Common myeloid progenitor, CD34-positive (primary cell): ENCODE measurements around the gene CACNG4.
"Not testable (repeated sequence)": the region's sequence is repeated elsewhere in the genome, so short reads cannot be mapped to it uniquely, and the experiment has no call there.

ENCODE experiments used
- CTCF ChIA-PET: fragments of 350-600 bp; sonication (Branson Sonifier 250); formaldehyde crosslinking; loops from one replicate; lab custom pipeline; 2021; ENCODE audit warnings: antibody characterized with exemption; lab: Charles Lee
- POLR2A ChIA-PET: fragments of 350-600 bp; sonication (Branson Sonifier 250); formaldehyde crosslinking; loops from one replicate; lab custom pipeline; 2021; ENCODE audit warnings: antibody characterized with exemption; lab: Charles Lee
- DNase-seq, 3 donors: peaks; one replicate each; pipeline versions ENCODE4 v3.0.0 to v3.0.0-alpha.2; 2013
- H3K27ac ChIP-seq, 2 experiments: 1 replicate in 1 of 2; 2 replicates in 1 of 2; pipeline ENCODE4 v1.7.0; 2013; ENCODE audit warnings: inconsistent platforms in 2 of 2, low read length in 2 of 2, mild to moderate bottlenecking in 2 of 2, low read depth in 1 of 2, moderate library complexity in 1 of 2; ENCODE audit not compliant: severe bottlenecking in 2 of 2, insufficient read depth in 1 of 2, poor library complexity in 1 of 2
- H3K27me3 ChIP-seq, 5 experiments: replicated peaks in 2 of 5; 1 replicate in 3 of 5; 2 replicates in 2 of 5; pipeline versions ENCODE4 v1.6.1 to v1.7.0; 2013; ENCODE audit warnings: low read length in 4 of 5, mild to moderate bottlenecking in 2 of 5, moderate library complexity in 2 of 5, inconsistent platforms in 1 of 5; ENCODE audit not compliant: insufficient read depth in 5 of 5, control insufficient read depth in 4 of 5
- H3K36me3 ChIP-seq, 4 experiments: 1 replicate in 2 of 4; 2 replicates in 2 of 4; pipeline versions ENCODE4 v1.6.1 to v1.7.0; 2013; ENCODE audit warnings: low read length in 3 of 4, control low read depth in 1 of 4, mild to moderate bottlenecking in 1 of 4; ENCODE audit not compliant: control insufficient read depth in 4 of 4, insufficient read depth in 4 of 4
- H3K4me1 ChIP-seq, 4 experiments: 1 replicate in 3 of 4; 2 replicates in 1 of 4; pipeline versions ENCODE4 v1.6.1 to v1.7.1; 2013; ENCODE audit warnings: low read length in 3 of 4, mild to moderate bottlenecking in 3 of 4, control low read depth in 1 of 4, inconsistent platforms in 1 of 4, moderate library complexity in 1 of 4; ENCODE audit not compliant: control insufficient read depth in 4 of 4, insufficient read depth in 4 of 4; ENCODE audit errors: control extremely low read depth in 1 of 4
- H3K4me3 ChIP-seq, 7 experiments: 1 replicate in 4 of 7; 2 replicates in 3 of 7; pipeline versions ENCODE4 v1.5.1 to v1.7.0; 2013; ENCODE audit warnings: mild to moderate bottlenecking in 7 of 7, low read length in 6 of 7, moderate library complexity in 6 of 7, inconsistent platforms in 2 of 7, low read depth in 2 of 7, control low read depth in 1 of 7; ENCODE audit not compliant: insufficient read depth in 4 of 7, control insufficient read depth in 1 of 7; ENCODE audit errors: extremely low read depth in 1 of 7
- H3K9me3 ChIP-seq, 5 experiments: 1 replicate in 4 of 5; 2 replicates in 1 of 5; pipeline versions ENCODE4 v1.6.1 to v1.7.1; 2013; ENCODE audit warnings: low read length in 4 of 5, mild to moderate bottlenecking in 2 of 5, inconsistent platforms in 1 of 5, low read depth in 1 of 5, moderate library complexity in 1 of 5; ENCODE audit not compliant: control insufficient read depth in 4 of 5, insufficient read depth in 2 of 5; ENCODE audit errors: control extremely low read depth in 1 of 5
- WGBS: methylation state at CpG from one replicate; pipeline ENCODE4 v1.1.5; 2013; ENCODE audit not compliant: insufficient coverage; 5-methylcytosine and 5-hydroxymethylcytosine counted together

CACNG4 gene

DNA sequence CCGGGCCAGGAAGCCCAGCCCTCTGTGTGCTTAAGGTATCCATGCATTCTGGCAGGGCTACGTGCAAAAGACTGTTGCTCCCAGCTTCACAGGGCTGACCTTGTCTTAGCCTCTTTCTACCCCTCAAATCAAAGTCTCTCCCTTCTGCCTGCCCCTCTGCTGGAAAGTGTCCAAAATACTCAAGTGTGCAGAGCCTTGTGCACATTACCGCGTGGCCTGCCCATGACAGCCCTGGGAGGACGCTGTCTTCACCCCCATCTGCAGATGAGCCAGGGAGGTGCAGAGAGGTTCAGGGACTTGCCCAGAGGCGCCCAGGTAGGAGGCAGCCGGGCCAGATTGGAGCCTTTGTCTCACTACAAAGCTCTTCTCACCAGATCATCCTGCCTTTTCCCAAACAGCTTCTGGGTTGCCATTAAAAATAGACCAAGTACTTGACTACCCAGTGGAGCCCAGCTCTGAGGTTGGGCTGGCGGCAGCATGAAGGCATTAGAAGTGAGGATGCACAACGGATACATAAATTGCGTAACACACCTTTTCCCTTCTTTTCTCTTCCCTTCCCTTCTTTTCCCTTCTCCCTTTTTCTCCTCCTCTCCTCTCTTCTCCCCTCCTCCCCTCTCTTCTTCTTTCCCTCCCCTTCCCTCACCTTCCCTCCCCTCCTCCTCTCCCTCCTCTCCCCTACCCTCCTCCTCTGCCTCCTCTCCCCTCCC is 3.5 kb downstream of the CACNG4 start:
- Histone ChIP-seq H3K27me3 (peaks cover 15 to 78% (median 27%) of the 10 kb centered on the region in 5 experiments), H3K9me3 (no peaks in the 10 kb centered on the region), H3K4me3 (no peak overlapping the region), H3K4me1 (peaks cover 0 to 15% (median 13%) of the 10 kb centered on the region in 4 experiments), H3K36me3 (no peaks in the 10 kb centered on the region), H3K27ac (no peak overlapping the region)
- CTCF ChIA-PET, result no interaction called here
- WGBS, result 88% methylated on average over 8 of the region's 10 CpGs
- no peak for DNase-seq
- POLR2A ChIA-PET, result no interaction called here

DNA sequence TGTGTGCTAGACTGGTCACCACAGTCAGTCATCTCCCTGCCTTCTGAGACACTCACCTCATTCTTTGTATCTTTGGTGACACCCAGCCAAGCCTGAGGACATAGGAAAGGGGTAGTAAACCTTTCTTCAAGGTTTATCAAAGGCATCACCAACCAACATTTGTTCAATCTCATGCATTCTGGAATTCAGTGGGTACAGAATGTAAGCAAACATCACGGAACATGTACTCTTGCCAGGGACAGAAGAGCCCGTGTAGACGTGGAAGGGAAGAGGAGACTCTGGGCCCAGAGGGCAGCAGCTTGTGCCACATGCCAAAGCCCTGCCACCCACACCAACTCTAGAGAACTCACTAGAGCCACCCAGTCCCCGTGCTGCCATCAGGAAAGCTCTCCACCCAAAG is 4.4 kb downstream of the CACNG4 start:
- 100% methylated on average over 1 of the region's 4 CpGs for WGBS
- no peaks in the 10 kb centered on the region for H3K9me3 ChIP-seq

DNA sequence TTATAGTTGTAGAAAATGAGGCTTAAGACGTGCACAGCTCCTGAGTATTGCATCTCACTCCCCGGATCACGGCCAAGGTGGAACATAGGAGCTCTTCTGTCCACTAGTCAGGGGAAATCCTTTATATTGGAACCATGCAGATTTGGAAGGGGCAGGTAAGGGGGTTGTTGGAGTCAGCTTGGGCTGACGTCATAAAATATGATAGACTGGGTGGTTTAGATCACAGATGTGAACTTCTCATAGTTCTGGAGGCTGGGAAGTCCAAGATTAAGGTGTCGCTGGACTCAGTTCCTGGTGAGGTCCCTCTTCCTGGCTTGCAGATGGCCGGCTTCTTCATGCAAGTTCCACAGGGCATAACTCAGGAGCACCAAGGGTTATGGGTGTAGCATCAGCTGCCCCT is 5.6 kb downstream of the CACNG4 start:
- Histone ChIP-seq H3K9me3 (no peaks in the 10 kb centered on the region), H3K4me3 (no peak overlapping the region), H3K36me3 (no peaks in the 10 kb centered on the region), H3K4me1 (peaks cover 0 to 11% (median 8%) of the 10 kb centered on the region in 4 experiments), H3K27me3 (peaks cover 15 to 68% (median 19%) of the 10 kb centered on the region in 5 experiments), H3K27ac (no peak overlapping the region)
- 95% methylated on average over 6 of the region's 6 CpGs for WGBS
- CTCF ChIA-PET, result no interaction called here
- POLR2A ChIA-PET, result interaction anchor here (0.6 kb wide), 1 partner anchor 239 kb away, joined by 3 read pairs; no protein-coding TSS in a partner anchor
- no peak for DNase-seq

More for the DNA sequence above, 4.4 kb downstream of the CACNG4 start:
- no peak overlapping the region for H3K4me3 ChIP-seq
- H3K4me1 ChIP-seq, result peaks cover 0 to 15% (median 13%) of the 10 kb centered on the region in 4 experiments
- no peaks in the 10 kb centered on the region for H3K36me3 ChIP-seq
- H3K27me3 ChIP-seq, result peaks cover 15 to 72% (median 20%) of the 10 kb centered on the region in 5 experiments
- H3K27ac ChIP-seq, result no peak overlapping the region
- no peak for DNase-seq
- POLR2A ChIA-PET, result no interaction called here
- CTCF ChIA-PET, result no interaction called here

DNA sequence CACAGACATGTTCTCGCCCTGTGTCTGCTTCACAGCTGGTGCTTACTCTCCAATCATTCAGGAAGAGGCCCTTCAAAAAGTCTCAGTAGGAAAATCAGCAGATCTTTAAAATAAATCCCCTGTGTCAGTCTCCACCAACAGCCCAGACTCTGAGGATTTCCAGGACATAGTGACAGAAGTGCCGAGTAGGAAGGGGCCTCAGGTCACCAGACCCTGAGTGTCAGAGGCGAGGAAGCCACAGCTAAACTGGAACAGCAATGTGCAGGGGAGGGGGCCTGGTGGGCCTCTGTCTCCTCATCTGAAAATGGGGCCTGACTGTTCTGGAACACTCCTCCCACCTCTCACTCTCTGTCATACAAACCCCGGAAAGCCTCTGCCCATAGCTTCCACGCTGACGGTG is 6.3 kb downstream of the CACNG4 start:
- Histone ChIP-seq H3K36me3 (no peaks in the 10 kb centered on the region), H3K4me3 (no peak overlapping the region), H3K27me3 (peaks cover 15 to 67% (median 19%) of the 10 kb centered on the region in 5 experiments), H3K27ac (no peak overlapping the region), H3K4me1 (peaks cover 0 to 7% (median 5%) of the 10 kb centered on the region in 4 experiments), H3K9me3 (no peaks in the 10 kb centered on the region)
- POLR2A ChIA-PET, result no interaction called here
- 93% methylated on average over 3 of the region's 6 CpGs for WGBS
- CTCF ChIA-PET, result no interaction called here
- no peak for DNase-seq

DNA sequence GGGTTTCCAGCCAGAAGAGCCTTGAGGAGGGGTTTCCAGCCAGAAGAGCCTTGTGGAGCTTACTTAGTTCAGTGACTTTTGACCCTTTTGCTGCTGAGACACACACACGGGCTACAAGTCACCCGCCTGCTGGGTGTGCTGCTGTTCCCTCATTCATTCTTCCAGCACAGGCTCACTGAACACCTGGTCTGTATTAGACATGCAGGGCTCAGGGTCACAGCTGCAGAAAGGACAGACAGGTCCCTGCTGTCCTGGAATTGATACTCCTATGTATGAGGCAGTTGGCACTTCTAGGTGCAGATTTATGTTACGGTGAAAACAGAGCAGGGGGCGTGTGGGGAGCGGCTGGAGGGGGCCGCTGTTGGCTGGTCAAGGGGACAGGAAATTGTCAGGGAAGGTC is 6.8 kb downstream of the CACNG4 start:
- H3K4me3 ChIP-seq, result no peak overlapping the region
- H3K9me3 ChIP-seq, result no peaks in the 10 kb centered on the region
- H3K27me3 ChIP-seq, result peaks cover 13 to 67% (median 17%) of the 10 kb centered on the region in 5 experiments
- CTCF ChIA-PET, result no interaction called here
- DNase-seq, result no peak
- H3K4me1 ChIP-seq, result peaks cover 0 to 2% (median under 1%) of the 10 kb centered on the region in 4 experiments
- H3K36me3 ChIP-seq, result no peaks in the 10 kb centered on the region
- POLR2A ChIA-PET, result no interaction called here
- no peak overlapping the region for H3K27ac ChIP-seq
- WGBS, result 100% methylated on average over 4 of the region's 6 CpGs

DNA sequence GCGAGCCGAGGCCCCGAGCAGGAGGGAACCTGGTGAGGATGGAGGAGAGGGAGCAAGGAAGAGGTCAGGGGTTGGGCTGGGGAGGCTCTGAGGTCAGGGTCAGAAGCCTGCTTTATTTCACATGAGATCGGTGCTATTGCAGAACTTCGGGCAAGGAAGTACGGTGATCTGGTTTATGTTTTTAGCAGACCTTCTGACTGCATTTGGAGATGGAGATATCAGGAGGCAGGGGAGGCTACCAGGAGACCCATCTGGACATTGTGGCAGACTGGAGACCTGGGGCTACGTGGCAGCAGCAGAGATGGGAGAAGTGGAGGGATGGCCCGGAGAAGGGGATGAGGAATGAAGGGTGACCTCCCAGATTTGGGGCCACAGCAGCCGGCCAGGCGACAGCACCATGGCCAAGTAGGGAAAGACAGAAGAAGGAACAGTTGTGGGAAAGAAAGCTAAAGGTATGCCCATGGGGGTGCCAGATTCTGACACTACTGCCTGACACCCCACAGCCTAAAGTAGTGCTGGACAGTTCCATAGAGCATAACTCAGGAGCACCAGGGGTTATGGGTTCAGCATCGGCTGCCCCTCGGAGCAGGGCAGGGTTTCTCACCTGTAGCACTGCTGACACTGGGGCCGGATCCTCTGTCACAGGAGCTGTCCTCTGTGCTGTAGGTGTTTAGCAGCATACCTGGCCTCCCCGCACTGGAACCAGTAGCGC is 7.4 kb downstream of the CACNG4 start:
- Histone ChIP-seq H3K4me1 (no peaks in the 10 kb centered on the region), H3K27ac (no peak overlapping the region), H3K4me3 (no peak overlapping the region), H3K9me3 (no peaks in the 10 kb centered on the region), H3K36me3 (no peaks in the 10 kb centered on the region), H3K27me3 (peaks cover 8 to 67% (median 14%) of the 10 kb centered on the region in 5 experiments)
- ChIA-PET POLR2A (no interaction called here), CTCF (no interaction called here)
- no peak for DNase-seq
- 97% methylated on average over 15 of the region's 15 CpGs for WGBS

DNA sequence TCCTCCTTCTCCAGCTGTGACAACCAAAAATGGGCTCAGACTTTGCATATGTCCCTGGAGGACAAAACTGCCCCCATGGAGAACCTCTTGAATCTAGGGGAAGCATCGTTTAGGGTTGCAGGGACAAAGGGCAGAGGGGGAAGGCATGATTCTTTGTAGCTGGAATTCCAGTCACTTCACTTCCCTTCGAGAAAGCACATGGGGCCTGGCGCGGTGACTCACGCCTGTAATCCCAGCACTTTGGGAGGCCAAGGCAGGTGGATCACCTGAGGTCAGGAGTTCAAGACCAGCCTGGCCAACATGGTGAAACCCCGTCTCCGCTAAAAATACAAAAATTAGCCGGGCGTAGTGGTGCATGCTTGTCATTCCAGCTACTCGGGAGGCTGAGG is 7.9 kb downstream of the CACNG4 start:
- not testable (repeated sequence) for DNase-seq
- peaks cover 2 to 67% (median 10%) of the 10 kb centered on the region in 5 experiments for H3K27me3 ChIP-seq

More for the DNA sequence above, 7.9 kb downstream of the CACNG4 start:
- H3K27ac ChIP-seq, H3K9me3 ChIP-seq, H3K4me3 ChIP-seq, H3K36me3 ChIP-seq, H3K4me1 ChIP-seq, POLR2A ChIA-PET: not testable (repeated sequence)
- CTCF ChIA-PET, result interaction anchor here (0.7 kb wide), 1 partner anchor 230 kb away, joined by 3 read pairs; no protein-coding TSS in a partner anchor
- 96% methylated on average over 9 of the region's 10 CpGs for WGBS
